ENCODE results near the gene FGGY. TPM values are rescaled to one million over a fixed set of nuclear protein-coding genes. Genes with fewer than 3 reads are reported as not detected.

FGGY gene
- total RNA-seq, 1 experiment from 2014 or later = 12.0 TPM

DNA sequence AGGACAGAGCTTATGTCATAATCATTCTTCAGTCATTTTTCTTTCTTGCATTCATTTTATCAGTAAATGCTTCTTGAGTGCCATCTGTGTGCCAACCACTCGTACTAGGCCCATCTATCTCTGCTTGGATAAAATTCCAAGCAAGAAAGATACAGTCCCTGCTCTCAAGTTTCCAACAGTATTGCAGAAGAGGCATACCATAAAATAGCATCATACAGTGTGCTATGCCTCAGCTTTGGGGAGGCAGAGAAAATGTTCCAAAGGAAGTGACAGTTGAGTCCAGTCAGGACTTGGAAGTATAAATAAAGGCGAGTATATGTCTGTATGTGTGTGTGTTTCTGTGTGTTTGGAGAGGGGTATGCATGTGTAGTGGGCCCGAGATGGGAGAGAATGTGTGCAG lies 404.5 kb downstream of the FGGY start (continued):
- TF ChIP-seq, protein P1, sequence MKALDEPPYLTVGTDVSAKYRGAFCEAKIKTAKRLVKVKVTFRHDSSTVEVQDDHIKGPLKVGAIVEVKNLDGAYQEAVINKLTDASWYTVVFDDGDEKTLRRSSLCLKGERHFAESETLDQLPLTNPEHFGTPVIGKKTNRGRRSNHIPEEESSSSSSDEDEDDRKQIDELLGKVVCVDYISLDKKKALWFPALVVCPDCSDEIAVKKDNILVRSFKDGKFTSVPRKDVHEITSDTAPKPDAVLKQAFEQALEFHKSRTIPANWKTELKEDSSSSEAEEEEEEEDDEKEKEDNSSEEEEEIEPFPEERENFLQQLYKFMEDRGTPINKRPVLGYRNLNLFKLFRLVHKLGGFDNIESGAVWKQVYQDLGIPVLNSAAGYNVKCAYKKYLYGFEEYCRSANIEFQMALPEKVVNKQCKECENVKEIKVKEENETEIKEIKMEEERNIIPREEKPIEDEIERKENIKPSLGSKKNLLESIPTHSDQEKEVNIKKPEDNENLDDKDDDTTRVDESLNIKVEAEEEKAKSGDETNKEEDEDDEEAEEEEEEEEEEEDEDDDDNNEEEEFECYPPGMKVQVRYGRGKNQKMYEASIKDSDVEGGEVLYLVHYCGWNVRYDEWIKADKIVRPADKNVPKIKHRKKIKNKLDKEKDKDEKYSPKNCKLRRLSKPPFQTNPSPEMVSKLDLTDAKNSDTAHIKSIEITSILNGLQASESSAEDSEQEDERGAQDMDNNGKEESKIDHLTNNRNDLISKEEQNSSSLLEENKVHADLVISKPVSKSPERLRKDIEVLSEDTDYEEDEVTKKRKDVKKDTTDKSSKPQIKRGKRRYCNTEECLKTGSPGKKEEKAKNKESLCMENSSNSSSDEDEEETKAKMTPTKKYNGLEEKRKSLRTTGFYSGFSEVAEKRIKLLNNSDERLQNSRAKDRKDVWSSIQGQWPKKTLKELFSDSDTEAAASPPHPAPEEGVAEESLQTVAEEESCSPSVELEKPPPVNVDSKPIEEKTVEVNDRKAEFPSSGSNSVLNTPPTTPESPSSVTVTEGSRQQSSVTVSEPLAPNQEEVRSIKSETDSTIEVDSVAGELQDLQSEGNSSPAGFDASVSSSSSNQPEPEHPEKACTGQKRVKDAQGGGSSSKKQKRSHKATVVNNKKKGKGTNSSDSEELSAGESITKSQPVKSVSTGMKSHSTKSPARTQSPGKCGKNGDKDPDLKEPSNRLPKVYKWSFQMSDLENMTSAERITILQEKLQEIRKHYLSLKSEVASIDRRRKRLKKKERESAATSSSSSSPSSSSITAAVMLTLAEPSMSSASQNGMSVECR (CRISPR knock-in tag; IDR thresholded peaks at IDR 0.05; ENCODE audit: borderline replicate concordance) = no peak

DNA sequence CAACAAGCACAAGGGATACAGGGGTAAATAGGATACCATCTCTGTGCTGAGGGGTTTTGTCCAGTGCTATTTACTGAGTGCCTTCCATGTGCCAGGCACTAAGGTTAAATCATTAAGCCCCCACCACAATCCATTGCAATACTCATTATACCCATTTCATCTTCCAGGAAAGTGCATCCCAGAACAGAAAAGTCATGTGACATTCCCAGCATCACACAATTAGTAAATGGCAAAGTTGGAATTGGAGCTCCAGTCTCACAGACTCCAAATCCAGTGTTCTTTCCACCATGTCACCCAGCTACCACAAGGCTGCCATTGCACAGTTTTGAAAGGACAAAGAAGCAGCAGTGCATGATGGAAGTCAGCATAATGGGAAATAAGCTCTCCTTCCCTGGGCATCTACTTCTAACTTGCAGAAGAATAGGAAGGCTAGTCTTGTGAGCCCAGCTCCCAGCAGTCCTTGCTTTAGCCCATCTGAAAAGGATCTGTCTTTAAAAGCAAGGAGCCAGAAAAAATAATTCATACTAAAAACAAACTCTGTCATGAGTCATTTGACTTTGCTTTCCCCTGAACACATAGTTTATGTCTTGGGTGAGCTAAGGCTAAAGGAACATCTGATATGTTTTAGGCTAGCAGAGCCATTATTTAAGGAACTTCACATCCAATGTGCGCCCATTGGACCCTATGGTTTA lies 406.5 kb downstream of the FGGY start:
- DNase-seq (ENCODE audit: low spot score) = no peak
- POLR2A ChIA-PET = no interaction called here
- Mint-ChIP-seq H3K36me3 (no peaks in the 10 kb centered on the region), H3K27me3 (ENCODE audit: low read depth) (no peaks in the 10 kb centered on the region), H3K27ac (no peak overlapping the region), H3K4me3 (no peak overlapping the region), H3K4me1 (peaks cover 10% of the 10 kb centered on the region), H3K9me3 (no peaks in the 10 kb centered on the region)
- TF ChIP-seq TP53 (CRISPR knock-in tag; IDR thresholded peaks at IDR 0.05) = no peak
- TF ChIP-seq, protein P2, sequence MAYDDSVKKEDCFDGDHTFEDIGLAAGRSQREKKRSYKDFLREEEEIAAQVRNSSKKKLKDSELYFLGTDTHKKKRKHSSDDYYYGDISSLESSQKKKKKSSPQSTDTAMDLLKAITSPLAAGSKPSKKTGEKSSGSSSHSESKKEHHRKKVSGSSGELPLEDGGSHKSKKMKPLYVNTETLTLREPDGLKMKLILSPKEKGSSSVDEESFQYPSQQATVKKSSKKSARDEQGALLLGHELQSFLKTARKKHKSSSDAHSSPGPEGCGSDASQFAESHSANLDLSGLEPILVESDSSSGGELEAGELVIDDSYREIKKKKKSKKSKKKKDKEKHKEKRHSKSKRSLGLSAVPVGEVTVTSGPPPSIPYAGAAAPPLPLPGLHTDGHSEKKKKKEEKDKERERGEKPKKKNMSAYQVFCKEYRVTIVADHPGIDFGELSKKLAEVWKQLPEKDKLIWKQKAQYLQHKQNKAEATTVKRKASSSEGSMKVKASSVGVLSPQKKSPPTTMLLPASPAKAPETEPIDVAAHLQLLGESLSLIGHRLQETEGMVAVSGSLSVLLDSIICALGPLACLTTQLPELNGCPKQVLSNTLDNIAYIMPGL (CRISPR knock-in tag; IDR thresholded peaks at IDR 0.05) = no peak
- TF ChIP-seq, protein P3, sequence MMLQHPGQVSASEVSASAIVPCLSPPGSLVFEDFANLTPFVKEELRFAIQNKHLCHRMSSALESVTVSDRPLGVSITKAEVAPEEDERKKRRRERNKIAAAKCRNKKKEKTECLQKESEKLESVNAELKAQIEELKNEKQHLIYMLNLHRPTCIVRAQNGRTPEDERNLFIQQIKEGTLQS (CRISPR knock-in tag; conservative IDR thresholded peaks at IDR 0.05) = no peak
- no peak for TF ChIP-seq OVOL2 (CRISPR knock-in tag; IDR thresholded peaks at IDR 0.05; ENCODE audit: borderline replicate concordance)
- TF ChIP-seq NFYB (CRISPR knock-in tag; conservative IDR thresholded peaks at IDR 0.05; ENCODE audit: low read depth) = no peak
- TF ChIP-seq ZNF232 (CRISPR knock-in tag; IDR thresholded peaks at IDR 0.05) = no peak
- no peak for TF ChIP-seq MXD4 (CRISPR knock-in tag; IDR thresholded peaks at IDR 0.05; ENCODE audit: borderline replicate concordance)
- no peak for TF ChIP-seq NR3C1 (CRISPR knock-in tag; conservative IDR thresholded peaks at IDR 0.05; ENCODE audit: low read depth)
- TF ChIP-seq, protein P4, sequence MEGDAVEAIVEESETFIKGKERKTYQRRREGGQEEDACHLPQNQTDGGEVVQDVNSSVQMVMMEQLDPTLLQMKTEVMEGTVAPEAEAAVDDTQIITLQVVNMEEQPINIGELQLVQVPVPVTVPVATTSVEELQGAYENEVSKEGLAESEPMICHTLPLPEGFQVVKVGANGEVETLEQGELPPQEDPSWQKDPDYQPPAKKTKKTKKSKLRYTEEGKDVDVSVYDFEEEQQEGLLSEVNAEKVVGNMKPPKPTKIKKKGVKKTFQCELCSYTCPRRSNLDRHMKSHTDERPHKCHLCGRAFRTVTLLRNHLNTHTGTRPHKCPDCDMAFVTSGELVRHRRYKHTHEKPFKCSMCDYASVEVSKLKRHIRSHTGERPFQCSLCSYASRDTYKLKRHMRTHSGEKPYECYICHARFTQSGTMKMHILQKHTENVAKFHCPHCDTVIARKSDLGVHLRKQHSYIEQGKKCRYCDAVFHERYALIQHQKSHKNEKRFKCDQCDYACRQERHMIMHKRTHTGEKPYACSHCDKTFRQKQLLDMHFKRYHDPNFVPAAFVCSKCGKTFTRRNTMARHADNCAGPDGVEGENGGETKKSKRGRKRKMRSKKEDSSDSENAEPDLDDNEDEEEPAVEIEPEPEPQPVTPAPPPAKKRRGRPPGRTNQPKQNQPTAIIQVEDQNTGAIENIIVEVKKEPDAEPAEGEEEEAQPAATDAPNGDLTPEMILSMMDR (IDR thresholded peaks at IDR 0.05) = no peak
- TF ChIP-seq RORB (CRISPR knock-in tag; IDR thresholded peaks at IDR 0.05) = no peak
- no peak for TF ChIP-seq ZNF396 (CRISPR knock-in tag; IDR thresholded peaks at IDR 0.05; ENCODE audit: borderline replicate concordance)
- TF ChIP-seq, protein P5, sequence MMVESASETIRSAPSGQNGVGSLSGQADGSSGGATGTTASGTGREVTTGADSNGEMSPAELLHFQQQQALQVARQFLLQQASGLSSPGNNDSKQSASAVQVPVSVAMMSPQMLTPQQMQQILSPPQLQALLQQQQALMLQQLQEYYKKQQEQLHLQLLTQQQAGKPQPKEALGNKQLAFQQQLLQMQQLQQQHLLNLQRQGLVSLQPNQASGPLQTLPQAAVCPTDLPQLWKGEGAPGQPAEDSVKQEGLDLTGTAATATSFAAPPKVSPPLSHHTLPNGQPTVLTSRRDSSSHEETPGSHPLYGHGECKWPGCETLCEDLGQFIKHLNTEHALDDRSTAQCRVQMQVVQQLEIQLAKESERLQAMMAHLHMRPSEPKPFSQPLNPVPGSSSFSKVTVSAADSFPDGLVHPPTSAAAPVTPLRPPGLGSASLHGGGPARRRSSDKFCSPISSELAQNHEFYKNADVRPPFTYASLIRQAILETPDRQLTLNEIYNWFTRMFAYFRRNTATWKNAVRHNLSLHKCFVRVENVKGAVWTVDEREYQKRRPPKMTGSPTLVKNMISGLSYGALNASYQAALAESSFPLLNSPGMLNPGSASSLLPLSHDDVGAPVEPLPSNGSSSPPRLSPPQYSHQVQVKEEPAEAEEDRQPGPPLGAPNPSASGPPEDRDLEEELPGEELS (CRISPR knock-in tag; IDR thresholded peaks at IDR 0.05) = no peak
- TF ChIP-seq, protein P6, sequence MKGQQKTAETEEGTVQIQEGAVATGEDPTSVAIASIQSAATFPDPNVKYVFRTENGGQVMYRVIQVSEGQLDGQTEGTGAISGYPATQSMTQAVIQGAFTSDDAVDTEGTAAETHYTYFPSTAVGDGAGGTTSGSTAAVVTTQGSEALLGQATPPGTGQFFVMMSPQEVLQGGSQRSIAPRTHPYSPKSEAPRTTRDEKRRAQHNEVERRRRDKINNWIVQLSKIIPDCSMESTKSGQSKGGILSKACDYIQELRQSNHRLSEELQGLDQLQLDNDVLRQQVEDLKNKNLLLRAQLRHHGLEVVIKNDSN (CRISPR knock-in tag; IDR thresholded peaks at IDR 0.05) = no peak
- no peak for ATAC-seq
- CTCF ChIA-PET = interaction anchor here (0.6 kb wide), 1 partner anchor 565 kb away, joined by 3 read pairs; no protein-coding TSS in a partner anchor

All from WTC11 (cell line).